SK-N-SH (cell line): ENCODE measurements around the gene AFP.

Source experiments
- CTCF ChIP-seq: fragments of 200-600 bp; sonication (generic); IDR thresholded peaks from 2 replicates; pipeline ENCODE4 v1.6.1; 2017; ENCODE audit warnings: antibody characterized with exemption, mild to moderate bottlenecking, moderate library complexity
- EP300 ChIP-seq, 2 experiments: IDR thresholded peaks; 2 replicates each; pipeline versions ENCODE4 v1.4.0 to v1.6.1; 2012; ENCODE audit warnings: borderline replicate concordance in 1 of 2, low read depth in 1 of 2, low read length in 1 of 2
- GATA2 ChIP-seq: sonication (generic); formaldehyde crosslinking; IDR thresholded peaks from 2 replicates; pipeline ENCODE4 v1.5.0; 2020; ENCODE audit warnings: mild to moderate bottlenecking, missing genetic modification reagents
- POLR2AphosphoS5 ChIP-seq: IDR thresholded peaks from 2 replicates; pipeline ENCODE4 v1.6.1; 2012; ENCODE audit warnings: low read depth, low read length
- RAD21 ChIP-seq: IDR thresholded peaks from 2 replicates; pipeline ENCODE4 v1.6.1; 2012; ENCODE audit warnings: mild to moderate bottlenecking, low read length
- RFX5 ChIP-seq: IDR thresholded peaks from 2 replicates; pipeline ENCODE4 v1.6.1; 2012; ENCODE audit warnings: mild to moderate bottlenecking, improper control_type of control experiment, low read length
- SIN3A ChIP-seq: IDR thresholded peaks from 2 replicates; pipeline ENCODE4 v1.6.1; 2012; ENCODE audit warnings: low read depth, mild to moderate bottlenecking, low read length, moderate library complexity, borderline replicate concordance
- TCF12 ChIP-seq: IDR thresholded peaks from 2 replicates; pipeline ENCODE4 v1.4.0; 2012
- YY1 ChIP-seq: IDR thresholded peaks from 2 replicates; pipeline ENCODE4 v1.4.0; 2012; ENCODE audit warnings: low read depth, mild to moderate bottlenecking
- TF ChIP-seq, protein P1 (sequence below): fragments of 150-350 bp; IDR thresholded peaks from 2 replicates; pipeline ENCODE4 v1.6.1; 2017; ENCODE audit warnings: antibody characterized with exemption, low read length, low read depth, borderline replicate concordance
- TF ChIP-seq, protein P2 (sequence below): IDR thresholded peaks from 2 replicates; pipeline ENCODE4 v1.6.1; 2012; ENCODE audit warnings: mild to moderate bottlenecking, low read depth, low read length, moderate library complexity

- TF ChIP-seq, protein P1, sequence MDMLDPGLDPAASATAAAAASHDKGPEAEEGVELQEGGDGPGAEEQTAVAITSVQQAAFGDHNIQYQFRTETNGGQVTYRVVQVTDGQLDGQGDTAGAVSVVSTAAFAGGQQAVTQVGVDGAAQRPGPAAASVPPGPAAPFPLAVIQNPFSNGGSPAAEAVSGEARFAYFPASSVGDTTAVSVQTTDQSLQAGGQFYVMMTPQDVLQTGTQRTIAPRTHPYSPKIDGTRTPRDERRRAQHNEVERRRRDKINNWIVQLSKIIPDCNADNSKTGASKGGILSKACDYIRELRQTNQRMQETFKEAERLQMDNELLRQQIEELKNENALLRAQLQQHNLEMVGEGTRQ, result no peak
- TF ChIP-seq CTCF (no peak), YY1 (no peak), TCF12 (no peak), GATA2 (CRISPR knock-in tag) (no peak), EP300 (IDR thresholded peaks at IDR 0.05; ENCODE audit: borderline replicate concordance in 1 of 2, low read depth in 1 of 2, low read length in 1 of 2) (no peak), RAD21 (no peak), SIN3A (no peak), POLR2AphosphoS5 (no peak), RFX5 (no peak)
- TF ChIP-seq, protein P2, sequence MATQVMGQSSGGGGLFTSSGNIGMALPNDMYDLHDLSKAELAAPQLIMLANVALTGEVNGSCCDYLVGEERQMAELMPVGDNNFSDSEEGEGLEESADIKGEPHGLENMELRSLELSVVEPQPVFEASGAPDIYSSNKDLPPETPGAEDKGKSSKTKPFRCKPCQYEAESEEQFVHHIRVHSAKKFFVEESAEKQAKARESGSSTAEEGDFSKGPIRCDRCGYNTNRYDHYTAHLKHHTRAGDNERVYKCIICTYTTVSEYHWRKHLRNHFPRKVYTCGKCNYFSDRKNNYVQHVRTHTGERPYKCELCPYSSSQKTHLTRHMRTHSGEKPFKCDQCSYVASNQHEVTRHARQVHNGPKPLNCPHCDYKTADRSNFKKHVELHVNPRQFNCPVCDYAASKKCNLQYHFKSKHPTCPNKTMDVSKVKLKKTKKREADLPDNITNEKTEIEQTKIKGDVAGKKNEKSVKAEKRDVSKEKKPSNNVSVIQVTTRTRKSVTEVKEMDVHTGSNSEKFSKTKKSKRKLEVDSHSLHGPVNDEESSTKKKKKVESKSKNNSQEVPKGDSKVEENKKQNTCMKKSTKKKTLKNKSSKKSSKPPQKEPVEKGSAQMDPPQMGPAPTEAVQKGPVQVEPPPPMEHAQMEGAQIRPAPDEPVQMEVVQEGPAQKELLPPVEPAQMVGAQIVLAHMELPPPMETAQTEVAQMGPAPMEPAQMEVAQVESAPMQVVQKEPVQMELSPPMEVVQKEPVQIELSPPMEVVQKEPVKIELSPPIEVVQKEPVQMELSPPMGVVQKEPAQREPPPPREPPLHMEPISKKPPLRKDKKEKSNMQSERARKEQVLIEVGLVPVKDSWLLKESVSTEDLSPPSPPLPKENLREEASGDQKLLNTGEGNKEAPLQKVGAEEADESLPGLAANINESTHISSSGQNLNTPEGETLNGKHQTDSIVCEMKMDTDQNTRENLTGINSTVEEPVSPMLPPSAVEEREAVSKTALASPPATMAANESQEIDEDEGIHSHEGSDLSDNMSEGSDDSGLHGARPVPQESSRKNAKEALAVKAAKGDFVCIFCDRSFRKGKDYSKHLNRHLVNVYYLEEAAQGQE, result no peak
These were observed 6.3 kb downstream of the AFP start for GRCh38 chr4:73442275-73442674.
